ENCODE measurements around the gene LNPEP.
"Not testable (repeated sequence)": the region's sequence is repeated elsewhere in the genome, so short reads cannot be mapped to it uniquely, and the experiment has no call there.

LNPEP gene

DNA sequence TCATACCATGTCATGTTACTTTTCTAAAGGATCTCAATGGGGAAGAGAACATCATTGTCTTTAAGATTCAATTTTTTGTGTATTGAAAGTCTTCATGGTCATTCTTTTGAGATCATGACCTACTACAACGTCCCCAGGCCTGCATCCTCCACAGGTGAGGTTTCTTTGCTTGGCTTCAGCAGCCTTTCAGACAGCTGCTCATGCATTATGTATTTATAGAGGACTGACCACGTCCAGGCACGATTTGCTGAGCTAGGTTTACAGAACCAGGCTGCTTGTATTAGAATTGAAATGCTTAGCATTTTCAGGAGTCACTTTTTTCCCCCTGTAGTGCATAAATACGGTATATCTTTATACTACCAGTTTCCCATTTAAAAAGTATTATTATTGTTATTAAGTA lies 136.1 kb downstream of the LNPEP start:
- no peak for DNase-seq

DNA sequence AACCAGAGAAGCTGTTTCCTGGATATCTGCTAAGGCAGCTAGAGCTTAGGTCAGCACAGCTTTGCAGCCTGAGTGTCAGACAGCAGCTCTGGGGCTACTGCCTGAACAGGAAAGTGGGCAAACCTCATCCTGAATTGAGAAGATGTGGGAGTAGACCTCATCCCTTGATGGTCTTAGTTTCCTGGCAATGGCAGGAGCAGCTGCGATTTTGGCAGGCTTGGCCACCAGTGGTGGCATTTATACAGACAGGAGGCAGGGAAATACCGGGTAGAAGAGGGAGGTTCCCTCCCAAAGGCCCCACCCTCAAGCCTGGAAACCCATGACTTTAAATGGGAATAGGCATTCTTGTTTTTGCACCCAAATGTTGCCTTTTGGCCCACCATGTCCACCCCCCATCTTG lies 136.8 kb downstream of the LNPEP start:
- DNase-seq, result peak in 1 of 2 experiments; percentile 10

DNA sequence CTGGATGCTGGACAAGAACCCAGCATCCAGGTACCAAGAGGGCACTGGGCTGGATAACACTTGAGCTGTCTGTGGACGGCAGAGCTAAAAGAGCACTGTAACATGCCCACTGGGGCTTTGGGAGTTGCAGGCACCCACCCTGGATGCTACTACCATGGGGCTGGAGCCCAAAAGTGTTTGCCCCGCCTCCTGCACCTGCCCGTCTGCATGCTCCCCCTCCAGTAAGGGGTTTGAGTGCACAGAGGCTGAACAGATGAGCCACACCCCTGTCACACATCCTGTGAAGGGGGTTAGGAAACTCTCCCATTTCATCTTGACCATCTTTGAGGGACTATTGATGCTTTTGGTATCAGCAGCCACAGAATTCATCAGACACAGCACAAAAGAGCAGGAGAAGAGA lies 137.5 kb downstream of the LNPEP start:
- no peak for DNase-seq

DNA sequence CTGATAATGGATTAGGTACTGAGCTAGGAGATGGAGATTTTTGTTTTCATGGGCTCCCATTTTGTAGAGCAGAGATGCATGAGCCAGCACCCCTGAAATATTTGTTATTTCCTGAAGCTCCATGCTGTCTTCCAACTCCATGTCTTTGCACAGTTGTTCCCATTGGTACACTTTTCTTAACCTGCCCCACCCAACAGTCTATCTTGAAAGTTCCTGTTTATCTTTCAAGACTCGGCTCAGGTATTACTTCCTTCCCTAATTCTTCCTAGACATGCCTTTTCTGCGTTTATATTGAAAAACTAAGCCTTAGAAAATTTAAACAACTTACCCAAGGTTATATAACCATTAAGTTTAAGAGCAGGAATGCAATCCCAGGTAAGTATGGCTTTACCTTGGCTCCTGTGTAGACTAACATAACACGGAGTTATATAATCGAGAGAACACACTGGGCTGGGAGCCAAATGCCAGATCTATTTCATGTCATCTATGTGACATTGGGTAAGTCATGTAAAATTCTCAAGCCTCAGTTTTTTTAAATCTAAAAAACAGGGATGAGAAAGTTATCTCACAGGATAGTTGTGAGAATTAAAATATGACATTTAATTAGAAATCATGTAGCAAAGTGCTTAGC lies 139.1 kb downstream of the LNPEP start:
- no peak for DNase-seq

GRCh38 chr5:97075649-97076048 lies 139.8 kb downstream of the LNPEP start:
- DNase-seq, result no peak

GRCh38 chr5:97076098-97076497 lies 140.2 kb downstream of the LNPEP start:
- no peak for DNase-seq

GRCh38 chr5:97077246-97077645 lies 141.4 kb downstream of the LNPEP start:
- no peak for DNase-seq

DNA sequence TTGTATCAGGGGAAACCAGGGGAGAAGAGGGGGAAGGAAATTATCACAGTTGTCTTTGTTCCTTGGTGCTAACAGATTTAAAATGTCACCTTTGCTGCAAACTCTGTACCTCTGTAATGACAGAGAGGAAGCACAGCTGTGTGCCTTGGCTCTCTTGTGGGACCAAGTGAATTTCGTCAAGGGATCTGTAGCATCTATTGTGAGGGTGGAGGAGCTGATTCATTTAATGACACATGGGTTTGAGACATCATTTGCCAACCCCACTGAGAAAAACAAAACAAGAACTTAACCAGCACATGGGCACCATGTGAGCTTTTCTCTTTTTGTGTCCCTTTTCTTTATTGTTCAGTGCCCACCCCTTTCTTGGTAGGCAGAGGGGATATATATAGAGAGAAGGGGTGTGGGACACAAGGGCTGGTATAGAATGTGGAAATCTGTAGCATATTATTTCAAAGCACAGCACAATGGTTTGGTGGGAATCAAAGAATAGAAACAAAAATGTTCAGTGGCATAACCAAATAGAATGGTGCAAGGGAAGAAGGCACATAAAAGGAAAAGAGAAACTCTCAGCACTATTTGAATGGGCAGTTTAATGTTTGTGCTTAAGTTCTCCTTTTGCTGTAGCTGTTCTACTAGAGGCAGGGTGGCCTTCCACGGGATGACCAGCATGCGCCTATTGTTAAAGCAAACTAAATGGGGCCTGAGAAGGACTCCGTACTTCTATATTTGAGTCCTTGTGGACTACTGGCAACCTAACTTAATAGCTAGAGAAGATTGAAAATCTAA lies 143.3 kb downstream of the LNPEP start:
- no peak for DNase-seq

- not testable (repeated sequence) for DNase-seq
Measured at GRCh38 chr5:97084782-97085458, 149.0 kb downstream of the LNPEP start.

GRCh38 chr5:97085459-97086181 lies 149.7 kb downstream of the LNPEP start:
- no peak for DNase-seq
